HG03108 (cell line): ENCODE results near the gene SLFN12L.
"Not testable (repeated sequence)": the region's sequence is repeated elsewhere in the genome, so short reads cannot be mapped to it uniquely, and the experiment has no call there.

Experiments used
- ATAC-seq: cut with Tn5 transposase; IDR thresholded peaks from one replicate; pipeline ENCODE4 v1.9.1; 2021; ENCODE audit warnings: moderate library complexity; ENCODE audit not compliant: unreplicated experiment

SLFN12L gene

DNA sequence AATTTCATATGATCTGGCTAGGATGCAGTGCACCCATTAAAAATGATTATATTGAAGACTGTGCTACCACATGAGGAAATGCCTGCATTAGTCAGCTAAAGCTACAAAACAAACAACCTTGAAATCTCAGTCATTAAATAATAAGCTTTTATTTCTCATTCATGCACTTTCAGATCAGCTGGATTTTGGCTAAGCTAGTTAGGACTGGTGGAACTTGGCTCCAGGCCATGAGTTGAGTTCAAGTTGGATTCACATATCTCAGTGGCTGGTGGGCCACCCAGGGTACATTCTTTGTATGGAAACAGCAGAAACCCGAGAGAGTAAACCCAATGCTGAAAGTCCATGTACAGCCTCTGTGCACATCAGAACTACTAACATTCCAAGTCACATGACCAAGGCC, 6.4 kb upstream of the SLFN12L start:
- ATAC-seq: no peak

DNA sequence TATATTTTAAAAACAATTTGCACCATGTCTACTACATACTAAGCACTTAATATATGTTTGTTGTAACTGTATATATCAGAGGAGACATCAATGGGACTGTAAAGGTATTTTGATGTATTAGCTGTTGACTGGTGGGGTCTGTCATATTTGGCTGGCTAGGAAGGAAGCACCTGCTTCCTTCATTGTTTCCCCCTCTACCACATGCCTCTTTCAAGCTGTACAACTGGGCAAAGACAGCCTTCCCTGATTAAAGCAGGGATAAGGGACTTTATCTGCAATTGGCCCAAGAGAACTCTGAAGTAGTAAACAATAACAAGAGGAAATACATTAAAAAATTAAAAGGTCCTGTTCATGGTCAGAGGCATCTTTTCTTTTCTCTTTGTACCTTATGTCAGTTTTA, 5.5 kb upstream of the SLFN12L start:
- no peak for ATAC-seq

DNA sequence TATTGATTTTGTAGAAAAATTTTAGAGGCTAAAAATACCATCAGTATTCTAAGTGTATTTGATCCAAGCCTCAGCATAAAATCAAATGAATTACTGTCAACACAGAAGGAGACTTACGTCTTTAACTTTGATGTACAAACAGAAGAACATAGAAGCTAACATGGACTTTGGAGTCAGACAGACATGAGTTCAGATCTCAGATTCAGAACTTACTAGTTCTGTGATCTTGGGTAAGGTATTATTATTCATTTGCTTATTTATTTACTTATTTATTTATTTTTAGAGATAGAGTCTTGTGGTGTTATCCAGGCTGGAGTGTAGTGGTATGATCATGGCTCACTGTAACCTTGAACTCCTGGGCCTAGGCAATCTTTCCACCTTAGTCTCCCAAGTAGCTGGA, 4.0 kb upstream of the SLFN12L start:
- no peak for ATAC-seq

DNA sequence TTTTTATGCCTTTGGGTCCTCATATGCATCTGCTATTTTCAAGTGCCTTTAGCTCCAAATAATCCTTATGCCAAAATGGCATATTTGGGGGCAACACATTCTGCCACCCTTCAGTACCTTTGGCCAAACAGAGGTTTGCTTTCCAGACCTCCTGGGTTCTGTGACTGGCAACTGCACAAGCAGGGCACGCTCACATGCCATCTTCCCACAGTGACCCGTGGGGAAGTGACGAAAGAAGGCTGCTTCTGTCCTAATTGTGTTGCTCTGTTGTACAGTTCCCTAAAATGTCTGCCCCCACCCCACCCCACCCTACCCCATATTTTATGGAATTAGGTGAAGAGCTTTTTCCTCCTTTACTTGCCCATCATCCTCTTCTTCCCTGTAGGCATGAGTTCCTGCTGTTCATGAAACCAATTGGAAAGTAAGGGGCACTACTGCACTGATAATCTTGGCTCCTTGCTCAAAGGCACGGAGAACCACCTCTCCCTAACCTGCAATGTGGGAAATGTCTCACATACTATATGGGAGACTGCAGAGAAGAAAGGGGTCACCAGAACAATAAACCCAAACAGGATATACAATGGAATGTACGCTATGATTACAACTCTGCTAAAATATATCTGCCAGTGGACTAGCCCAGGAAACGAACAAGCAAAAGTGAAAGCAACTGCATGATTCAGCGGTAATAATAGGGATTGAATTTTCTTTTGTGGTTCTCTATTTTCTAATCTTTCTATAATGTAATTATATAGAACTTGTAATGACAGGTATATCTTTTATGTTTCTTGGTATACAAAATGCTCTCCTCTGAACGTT, 3.3 kb upstream of the SLFN12L start:
- no peak for ATAC-seq

DNA sequence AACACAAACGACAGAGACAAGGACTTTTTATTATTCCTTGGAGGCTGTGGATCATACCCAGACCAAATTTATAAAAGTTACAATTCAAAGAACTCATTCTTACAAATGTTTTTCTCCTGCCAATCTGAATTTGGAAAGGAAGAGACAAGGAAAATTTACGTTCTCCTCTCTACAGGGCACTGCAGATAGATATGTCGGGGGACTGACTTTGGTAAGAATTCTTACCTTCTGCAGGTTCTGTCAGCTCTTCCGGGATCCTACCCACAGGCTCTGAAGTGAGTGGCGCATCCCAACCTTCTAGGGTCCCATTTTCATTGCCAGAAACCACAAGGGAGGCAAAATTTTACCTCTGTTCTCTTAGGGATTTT, 2.2 kb upstream of the SLFN12L start:
- ATAC-seq: no peak

DNA sequence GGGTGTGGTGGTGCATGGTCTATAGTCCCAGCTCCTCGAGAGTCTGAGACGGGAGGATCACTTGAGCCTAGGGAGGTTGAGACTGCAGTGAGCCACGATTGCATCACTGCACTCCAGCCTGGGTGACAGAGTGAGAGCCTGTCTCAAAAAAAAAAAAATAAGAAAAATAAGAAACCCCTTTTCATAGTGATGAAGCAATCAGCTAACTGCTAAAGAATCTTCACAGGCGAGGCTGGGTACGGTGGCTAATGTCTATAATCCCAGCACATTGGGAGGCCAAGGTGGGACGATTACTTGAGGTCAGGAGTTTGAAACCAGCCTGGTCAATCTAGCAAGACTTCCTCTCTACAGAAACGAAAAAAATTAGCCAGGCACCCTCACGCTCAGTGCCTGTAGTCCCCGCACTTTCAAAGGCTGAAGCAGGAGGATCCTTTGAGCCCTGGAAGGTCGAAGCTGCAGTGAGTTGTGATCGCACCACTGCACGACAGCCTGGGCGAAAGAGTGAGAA, 760 bp downstream of the SLFN12L start:
- ATAC-seq: no peak

DNA sequence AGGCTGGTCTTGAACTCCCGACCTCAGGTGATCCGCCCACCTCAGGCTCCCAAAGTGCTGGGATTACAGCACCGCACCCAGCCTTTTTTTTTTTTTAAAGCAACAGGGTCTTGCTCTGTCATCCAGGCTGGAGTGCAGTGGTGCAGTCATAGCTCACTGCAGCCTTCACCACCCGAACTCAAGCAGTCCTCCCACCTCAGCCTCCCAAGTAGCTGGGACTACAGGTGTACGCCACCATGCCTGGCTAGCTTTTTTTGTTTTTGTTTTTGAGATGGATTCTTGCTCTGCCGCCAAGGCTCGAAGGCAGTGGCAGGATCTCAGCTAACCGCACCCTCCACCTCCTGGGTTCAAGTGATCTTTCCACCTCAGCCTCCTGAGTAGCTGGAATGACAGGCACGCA, 2.1 kb downstream of the SLFN12L start:
- ATAC-seq: not testable (repeated sequence)

DNA sequence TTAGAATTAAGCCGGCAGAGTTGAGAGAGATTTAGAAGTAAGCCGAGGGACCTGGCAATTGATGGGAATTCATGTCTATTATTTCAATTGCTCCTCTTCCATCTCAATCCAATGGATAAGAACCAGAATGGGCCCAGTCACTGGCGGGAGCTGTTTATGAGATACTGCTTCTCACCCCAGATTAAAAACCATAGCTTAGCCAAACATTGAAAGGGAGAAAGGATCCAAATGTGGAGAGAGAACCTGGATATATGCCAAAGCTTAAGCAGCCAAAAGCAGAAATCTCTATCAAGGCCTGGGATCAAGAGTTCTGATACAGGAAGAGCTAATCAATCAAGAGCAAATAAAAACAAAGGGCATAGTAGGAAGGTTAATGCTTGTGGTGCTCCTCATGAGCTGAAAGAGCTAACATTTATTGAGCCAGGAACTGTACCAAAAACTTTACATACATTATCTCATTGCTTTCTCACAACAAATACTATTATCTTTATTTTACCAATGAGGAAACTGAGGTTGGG, 2.8 kb downstream of the SLFN12L start:
- ATAC-seq: no peak

DNA sequence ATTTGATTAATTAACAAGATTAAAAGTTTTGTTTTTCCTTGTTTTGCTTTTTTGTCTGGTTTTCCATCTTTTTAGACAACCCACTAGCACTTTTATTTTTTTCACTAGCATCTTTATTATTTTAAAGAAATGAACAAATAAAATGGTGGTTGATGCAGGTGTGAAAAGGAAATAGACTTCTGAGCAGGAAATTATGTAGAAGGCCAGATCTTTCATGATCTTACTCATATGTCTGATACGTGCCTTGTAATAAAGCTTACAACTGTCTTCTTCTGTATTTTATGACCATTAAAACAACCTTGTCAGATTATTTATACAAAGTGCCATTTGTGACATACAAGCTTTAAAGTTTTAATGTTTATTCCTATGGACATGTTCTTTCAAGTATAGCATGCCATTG, 6.3 kb downstream of the SLFN12L start:
- ATAC-seq: no peak

DNA sequence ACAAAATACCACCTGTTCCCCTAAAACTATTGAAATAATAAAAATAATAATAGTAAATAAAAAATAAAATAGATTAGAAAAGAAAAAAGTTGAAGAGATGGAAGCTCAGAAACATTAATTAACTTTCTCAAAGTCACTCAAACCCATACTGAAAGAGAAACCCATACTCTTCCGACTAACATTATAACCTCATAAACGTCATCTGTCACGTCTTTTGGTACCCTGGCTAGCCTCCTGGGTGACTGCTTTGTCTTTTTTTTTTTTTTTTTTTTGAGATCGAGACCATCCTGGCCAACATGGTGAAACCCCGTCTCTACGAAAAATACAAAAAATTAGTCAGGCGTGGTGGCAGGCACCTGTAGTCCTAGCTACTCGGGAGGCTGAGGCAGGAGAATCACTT, 7.6 kb downstream of the SLFN12L start:
- ATAC-seq: no peak

DNA sequence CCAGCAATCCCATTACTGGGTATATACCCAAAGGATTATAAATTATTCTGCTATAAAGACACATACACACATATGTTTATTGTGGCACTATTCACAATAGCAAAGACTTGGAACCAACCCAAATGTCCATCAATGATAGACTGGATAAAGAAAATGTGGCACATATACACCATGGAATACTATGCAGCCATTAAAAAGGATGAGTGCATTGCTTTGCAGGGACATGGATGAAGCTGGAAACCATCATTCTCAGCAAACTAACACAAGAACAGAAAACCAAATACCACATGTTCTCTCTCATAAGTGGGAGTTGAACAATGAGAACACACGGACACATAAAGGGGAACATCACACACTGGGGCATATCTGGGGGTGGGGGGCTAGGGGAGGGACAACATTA, 8.2 kb downstream of the SLFN12L start:
- ATAC-seq: not testable (repeated sequence)

DNA sequence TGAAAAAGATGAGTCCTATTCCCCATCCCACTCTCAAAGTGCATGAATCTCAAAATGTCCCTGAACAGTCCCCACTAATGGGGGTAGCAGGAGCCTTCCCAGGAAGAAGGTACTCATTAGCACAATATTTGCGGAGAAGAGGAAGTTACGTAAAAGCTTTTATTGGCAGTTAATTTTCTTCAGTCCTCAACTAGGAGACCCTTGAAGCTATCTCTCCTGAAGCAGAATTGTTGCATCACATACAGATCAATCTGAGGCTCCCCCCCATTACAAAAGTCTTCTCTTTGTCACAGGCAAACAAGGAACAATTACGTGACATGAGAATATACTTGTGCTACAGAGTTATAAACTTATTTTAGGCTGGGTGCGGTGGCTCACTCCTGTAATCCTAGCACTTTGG, 14.2 kb downstream of the SLFN12L start:
- no peak for ATAC-seq

DNA sequence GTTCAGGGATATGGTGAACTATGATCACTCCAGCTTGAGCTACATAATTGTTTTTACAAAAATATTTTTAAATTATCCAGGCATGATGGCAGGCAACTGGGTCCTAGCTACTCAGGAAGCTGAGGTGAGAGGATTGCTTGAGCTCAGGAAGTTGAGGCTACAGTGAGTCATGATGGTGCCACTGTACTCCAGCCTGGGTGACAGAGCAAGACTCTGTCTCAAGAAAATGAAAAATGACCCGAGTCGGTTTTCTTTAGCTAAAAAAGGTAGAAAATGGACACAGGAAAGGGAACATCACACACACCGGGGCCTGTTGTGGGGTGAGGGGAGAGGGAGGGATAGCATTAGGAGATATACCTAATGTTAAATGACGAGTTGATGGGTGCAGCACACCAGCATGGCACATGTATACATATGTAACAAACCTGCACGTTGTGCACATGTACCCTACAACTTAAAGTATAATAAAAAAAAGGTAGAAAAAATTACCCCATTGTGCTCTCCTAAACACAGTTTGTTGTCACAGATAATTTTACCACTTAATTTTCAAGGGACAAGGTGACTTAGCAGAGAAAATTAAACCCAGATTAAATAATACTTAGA, 15.7 kb downstream of the SLFN12L start:
- not testable (repeated sequence) for ATAC-seq

DNA sequence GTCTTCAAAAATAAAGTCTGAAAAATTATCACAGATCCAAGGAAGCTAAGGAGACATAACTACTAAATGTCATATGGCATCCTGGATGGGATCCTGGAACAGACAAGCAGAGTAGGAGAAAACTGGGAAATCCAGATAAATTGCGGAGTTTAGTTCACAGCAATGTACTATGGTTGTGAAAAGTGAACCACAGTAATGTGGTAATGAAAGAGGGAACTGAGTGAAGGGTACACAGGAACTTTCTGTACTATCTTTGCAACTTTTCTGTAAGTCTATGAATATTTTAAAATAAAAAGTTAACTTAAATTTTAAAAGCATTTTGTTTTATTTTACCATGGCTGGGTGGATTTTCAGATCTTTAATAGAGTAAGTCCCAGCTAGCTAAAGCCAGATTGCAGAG, 16.3 kb downstream of the SLFN12L start:
- no peak for ATAC-seq

DNA sequence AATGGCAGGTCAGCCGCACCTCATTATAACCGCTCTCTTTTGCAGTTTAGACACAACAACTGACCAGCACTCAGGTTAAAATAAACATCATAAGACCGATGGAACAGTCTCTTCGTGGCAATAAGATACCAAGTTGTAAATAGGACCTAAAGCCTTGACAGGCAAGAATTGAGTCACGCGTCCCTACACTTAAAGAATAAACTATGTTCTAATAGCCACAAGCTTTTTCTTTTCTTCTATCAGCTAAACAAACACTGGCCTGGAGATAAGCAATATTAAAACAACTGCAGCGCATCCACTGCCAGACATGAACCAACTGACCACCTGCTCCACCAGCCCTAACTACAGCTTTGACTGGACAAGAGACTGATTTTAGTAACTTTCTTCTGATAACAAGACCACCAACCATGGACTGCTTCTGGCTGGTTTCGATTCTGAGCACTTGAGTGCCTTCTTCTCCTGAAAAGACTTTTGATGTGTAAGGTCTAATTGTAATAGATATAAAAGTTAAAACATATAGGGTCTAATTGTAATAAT, 17.5 kb downstream of the SLFN12L start:
- ATAC-seq: no peak

DNA sequence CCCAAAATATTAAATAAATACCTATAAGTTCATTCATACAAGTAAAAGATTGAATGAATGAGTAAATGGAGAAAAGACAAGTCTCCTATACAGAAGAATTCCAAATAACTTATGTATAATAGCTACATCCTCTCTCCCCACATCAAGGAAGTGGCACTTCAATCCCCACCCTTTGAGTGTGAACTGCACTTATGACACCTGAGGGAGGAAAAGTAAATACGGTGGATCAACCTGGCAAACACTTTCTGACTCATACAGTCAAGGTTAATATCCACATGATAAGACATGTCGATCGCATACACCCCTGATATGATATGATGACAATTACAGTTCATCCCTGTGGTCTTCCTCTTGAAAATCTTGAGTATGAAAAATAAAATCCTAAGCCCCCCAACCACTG, 18.0 kb downstream of the SLFN12L start:
- ATAC-seq: no peak

DNA sequence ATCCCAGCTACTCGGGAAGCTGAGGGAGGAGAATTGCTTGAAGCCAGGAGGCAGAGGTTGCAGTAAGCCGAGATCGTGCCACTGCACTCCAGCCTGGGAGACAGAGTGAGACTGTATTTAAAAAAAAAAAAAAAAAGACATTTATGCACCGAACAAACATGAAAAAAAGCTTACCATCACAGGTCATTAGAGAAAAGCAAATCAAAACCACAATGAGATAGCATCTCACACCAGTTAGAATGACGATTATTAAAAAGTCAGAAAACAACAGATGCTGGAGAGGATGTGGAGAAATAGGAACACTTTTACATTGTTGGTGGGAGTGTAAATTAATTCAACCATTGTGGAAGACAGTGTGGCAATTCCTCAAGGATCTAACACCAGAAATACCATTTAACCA, 19.0 kb downstream of the SLFN12L start:
- ATAC-seq: not testable (repeated sequence)

DNA sequence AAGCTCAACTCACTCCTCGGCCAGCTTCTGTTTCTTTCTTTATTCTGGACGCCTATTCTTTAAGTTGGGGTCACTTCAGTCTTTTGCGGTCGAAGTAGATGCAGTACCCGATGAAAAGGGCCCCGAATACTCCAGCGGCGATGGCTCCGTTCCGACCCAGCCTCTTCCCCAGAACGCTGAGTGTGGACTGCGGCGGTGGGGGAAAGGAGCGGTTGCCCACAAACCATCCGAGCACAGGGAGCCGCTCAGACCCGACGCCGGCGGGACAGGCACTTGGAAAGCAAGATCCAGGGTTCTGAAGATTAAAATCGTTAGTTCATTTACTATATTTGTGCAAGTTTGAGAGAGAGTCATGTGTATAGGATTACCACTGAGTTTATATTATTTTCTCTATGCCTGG, 22.5 kb downstream of the SLFN12L start:
- no peak for ATAC-seq

DNA sequence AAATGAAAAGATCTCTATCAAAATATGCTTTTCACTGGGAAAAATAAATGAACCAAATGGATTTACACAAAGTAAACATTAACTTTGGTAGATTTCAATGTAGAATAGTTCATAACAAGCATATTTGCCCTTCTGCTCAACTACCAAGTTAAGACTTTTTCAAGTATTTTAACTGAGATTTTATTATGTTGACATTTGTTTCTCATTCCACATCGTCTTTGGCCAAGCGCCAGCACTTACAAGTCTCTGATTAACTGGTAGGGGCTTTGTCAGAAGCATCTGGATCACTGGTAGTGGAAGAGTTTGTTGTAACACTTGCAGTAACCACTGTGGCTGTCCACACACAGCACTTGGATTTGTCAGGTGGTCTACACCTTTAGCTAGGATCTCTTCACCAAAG, 22.9 kb downstream of the SLFN12L start:
- no peak for ATAC-seq

DNA sequence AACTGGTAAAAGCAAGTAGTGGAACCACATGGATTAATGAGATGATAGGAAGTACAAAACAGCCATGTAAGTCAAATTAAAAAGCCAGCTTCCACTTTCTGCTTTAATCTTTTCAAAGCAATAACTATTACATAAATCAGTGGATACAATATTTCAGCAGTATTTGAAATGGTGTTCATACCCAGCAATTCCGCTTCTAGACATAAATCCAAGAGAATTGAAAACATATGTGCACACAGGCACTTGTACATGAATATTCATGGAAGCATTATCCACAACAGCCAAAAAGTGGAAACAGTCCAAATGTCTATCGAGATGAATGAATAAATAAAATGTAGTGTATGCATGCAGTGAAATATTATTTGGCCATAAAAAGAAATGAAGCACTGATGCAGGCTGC, 27.4 kb downstream of the SLFN12L start:
- no peak for ATAC-seq

DNA sequence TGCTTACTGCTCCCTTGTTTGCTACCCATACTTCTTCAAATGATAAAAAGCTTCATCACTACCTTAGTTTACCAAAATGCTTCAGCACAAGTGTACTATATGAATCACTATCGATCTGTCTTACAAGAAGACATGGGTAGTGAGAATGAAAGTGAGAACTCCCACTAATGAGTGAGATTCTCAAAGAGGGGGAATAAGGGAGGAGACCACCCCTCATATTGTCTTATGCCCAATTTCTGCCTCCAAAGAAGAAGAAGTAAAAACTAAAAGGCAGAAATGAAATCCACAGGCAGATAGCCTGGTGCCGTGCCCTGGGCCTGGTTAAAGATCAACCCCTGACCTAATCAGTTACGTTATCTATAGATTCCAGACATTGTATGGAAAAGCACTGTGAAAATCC, 29.8 kb downstream of the SLFN12L start:
- not testable (repeated sequence) for ATAC-seq

DNA sequence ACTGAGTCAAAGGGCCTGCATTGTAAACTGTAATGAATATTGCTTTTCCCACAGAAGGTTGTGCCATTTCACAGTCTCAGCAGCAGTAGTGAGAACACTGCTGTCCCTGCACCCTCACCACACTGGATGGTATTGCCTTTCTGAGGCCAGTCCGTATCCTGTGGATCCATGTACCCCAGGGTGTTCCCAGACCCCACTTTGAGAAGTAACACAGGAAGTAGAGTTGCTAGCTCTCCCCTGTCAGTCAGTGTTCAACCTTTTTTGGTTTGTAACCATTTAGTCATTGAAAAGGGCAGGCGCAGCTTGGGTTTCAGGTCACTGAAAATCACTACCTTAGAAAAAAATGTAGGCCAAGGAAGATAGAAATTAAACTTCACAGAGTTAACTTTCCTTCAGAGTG, 37.9 kb downstream of the SLFN12L start:
- ATAC-seq: no peak
